ENCODE results near the gene INMT. TPM values are rescaled to one million over a fixed set of nuclear protein-coding genes. Genes with fewer than 3 reads are reported as not detected.

INMT gene
- total and polyA plus RNA-seq, 2 of the 8 experiments (the other 6 are each of a cell fraction or from before 2014, with no cell fraction given): 0.60 to 0.94 TPM

- TF ChIP-seq CTCF (IDR thresholded peaks at IDR 0.05; ENCODE audit: control extremely low read depth in 1 of 3, insufficient read depth in 1 of 3, low read depth in 1 of 3, low read length in 3 of 3) (no peak), BRCA1 (IDR thresholded peaks at IDR 0.05; ENCODE audit: low read depth, low read length) (no peak), JUND (IDR thresholded peaks at IDR 0.05; ENCODE audit: low read length) (no peak), CHD1 (IDR thresholded peaks at IDR 0.05; ENCODE audit: low read depth, low read length) (no peak), SRF (IDR thresholded peaks at IDR 0.05; ENCODE audit: low read depth, low read length) (no peak), RAD21 (IDR thresholded peaks at IDR 0.05 in 1 of 2, conservative IDR thresholded peaks at IDR 0.05 in 1 of 2; ENCODE audit: low read depth in 2 of 2, low read length in 2 of 2) (no peak), SAP30 (IDR thresholded peaks at IDR 0.05; ENCODE audit: insufficient read depth, insufficient replicate concordance, low read length) (no peak)
These were observed 37.4 kb downstream of the INMT start (continued) for GRCh38 chr7:30789334-30789711.
